HG02981 (cell line): ENCODE data around the gene CAMTA1.

ENCODE experiments used
- ATAC-seq: cut with Tn5 transposase; IDR thresholded peaks from one replicate; pipeline ENCODE4 v1.9.1; 2021; ENCODE audit warnings: mild to moderate bottlenecking, moderate library complexity; ENCODE audit not compliant: unreplicated experiment

CAMTA1 gene

DNA sequence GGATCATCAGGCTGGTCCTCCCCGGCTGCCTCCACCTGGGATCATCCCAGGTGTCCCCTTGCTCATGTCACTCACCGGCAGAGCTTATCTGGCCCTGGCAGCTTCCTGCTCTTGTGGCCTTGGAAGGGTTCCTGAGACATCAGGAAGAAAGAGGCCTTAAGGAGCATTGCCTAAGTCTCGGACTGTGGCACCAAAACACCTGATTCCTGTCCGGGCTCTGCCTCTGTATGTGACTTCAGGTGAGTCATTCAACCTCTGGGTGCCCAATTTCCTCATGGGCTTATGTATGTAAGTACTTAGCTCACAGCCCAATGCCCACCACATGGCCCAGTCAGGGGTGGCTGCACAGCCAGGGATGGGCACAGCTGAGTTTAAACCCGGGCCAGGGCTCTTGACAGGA is 729.9 kb downstream of the CAMTA1 start:
- no peak for ATAC-seq

DNA sequence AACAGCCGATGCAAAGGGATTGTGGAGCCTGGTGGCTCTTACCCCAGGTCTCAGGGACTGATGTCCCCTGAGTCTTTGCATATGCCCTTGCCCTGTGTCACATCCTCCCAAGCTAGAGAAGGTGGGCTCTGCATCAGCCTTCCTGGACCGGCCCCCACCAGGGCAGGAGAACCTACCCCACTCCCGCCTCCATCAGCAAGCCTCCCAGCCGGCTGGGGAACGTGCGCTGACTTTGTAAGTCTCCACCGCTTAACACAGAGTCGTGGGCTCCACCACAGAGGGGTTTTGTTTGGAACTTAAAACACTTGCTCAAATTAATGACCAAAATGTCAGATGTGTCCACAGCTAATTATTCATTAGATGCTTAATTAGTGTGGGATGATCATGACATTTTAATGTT is 730.6 kb downstream of the CAMTA1 start:
- no peak for ATAC-seq

DNA sequence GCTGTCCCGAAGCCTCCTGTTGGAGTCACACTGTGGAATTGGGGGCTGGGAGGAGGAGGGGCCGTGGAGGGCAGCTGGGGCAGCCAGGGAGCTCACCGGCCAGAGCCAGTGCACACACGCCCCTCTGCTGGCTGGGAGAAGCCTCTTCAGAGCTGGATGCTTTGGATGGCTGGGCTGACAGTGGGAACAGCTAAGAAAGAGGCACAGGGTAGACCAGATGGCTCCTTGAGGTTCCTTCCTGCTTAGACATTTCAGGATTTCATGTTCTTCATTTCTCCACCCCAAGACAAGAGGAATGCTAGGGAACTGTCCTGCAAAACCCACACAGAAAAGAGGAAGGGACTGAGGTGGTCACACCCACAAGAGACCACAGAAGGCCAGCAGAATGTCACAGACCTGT is 731.1 kb downstream of the CAMTA1 start:
- ATAC-seq = no peak

DNA sequence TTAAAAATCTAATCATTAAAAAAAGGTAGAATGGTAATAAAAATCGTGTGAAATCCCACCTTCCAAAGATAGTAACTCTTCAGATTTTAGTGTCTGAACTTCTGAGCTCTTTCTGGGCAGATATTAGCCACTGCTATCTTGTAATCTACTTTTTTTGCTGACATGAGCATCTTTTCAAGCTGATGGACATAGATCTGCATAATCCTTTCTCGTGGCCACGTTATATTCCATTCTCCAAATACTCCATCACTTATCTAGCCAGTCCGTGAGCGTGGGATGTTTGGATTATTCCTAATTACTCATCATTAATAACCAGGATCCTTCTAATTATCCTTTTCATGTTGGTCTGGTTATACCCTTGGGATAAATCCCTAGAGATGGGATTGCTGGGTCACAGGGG is 731.7 kb downstream of the CAMTA1 start:
- ATAC-seq = no peak

DNA sequence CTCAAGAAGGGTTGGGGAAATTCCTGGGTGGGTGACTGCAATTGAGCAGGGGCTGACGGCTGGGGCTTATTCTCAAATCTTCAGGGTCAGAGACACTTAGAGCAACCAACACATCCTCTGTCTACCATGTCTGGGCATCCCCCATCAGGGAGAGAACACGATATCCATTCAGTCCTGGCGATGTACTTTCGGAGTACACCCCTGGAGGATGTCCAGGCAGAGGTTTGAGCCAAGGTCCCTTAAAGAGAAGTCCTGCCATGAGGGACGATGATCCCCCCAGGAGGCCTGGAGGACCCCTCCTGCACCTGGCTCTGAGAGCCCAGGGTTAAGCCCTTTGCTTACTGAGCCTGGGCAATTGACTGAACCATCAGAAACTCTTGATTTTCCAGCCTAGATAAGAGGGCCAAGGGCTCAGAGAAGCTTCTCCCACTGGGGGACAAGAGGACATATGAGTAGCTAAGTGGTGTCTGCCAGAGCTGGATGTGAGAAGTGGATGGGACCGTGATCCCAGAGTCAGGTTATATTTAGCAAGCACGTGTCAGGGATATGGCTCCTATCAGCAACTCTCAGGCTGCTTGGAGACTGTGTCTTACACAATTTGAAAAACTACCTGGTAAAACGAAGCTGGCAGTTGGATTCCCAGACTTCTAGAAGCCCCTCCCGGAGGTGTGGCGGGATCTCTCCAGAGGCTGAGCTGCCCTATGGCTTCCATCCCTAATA is 732.5 kb downstream of the CAMTA1 start:
- ATAC-seq = no peak

DNA sequence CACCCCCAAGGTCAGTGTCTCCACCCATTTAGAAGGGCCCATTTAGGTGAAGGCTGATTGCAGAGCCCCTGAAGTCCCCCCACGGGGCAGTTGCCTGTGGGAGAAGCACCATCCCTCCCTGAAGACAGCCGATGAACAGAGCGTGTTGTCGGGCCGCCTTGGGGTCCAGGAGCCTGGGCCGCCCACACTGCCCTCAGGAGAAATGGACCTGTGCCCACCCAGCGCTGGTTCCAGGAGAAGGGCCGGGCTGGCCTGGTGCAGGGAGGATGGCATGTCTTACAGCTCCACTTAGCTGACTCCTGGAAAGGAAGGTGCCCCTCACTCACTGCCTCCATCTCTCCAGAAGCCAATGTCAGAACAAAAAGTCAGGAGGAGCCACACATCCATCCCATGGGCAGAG is 733.2 kb downstream of the CAMTA1 start:
- ATAC-seq = no peak

DNA sequence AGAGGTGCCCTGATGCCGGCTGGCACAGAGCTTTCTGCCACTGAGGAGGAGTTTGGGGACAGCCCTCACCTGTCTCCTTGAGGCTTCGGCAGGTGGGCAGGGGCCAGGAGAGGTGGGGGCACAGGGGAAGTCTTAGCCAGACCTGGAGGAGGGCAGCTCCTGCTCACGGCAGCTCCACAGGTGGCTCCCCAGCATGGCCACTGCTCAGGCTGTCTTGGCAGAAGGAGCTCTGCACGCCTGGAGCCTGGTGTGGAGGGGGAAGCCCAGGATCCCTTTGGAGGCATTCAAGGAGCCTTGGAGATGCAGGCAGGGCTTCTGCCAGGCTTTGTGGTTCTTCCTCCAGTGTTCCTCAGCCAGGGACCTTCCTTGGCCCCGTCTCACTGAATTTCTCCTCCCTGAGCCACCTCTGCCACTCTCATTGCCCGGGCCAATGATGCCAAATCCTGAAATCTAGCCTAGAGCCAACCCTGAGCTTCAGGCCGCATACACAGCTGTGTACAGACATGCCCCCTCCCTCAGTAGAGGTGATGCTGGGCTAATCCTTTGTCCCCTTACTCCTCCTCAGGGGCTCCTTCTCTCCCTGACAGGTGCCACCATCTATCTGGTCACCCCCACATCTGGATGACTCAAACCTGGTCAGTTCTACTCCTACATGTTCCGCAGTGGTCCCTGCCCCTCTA is 734.1 kb downstream of the CAMTA1 start:
- no peak for ATAC-seq

DNA sequence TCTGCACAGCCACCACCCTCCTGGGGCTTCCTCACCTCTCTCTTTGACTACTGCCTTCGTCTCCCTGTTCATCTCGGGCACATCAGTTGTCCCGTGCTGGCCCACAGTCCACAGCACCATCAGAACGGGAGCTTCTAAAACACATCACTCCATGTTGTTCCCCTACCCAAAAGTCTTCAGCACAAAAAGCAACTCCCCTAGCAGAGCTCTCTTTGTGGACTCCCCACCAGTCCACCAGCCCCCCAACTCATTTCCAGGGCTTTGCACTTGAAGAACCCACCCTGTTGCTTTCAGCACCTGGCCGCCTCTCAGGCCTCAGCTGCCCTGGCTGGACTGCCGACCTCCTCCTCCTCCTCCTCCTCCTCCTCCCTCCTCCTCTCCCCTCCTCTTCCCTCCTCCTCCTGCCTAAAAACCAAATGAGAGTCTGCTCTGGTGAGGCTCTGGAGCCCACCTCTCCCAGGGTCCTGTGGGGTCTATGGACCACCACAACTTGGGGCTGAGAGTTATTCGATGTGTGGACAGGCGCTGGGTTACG is 734.7 kb downstream of the CAMTA1 start:
- ATAC-seq = no peak

DNA sequence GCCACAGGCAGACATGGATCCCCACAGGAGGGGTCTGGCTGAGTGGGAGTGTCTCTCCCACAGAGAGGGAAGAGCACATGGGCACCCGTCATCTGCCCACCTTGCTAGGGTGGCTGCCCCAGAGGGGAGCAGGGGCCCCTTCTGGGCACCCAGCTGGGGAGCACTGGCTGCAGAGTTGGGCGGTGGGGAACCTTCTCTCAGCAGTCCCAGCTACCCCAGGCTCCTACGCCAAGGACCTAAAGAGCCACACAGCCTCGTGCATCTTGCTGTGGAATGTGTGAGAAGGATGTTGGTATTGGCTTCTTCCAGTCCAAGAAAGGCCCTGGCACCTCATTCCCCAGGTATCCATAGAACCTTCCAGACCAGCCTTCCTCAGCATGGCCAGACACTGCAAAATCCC is 735.2 kb downstream of the CAMTA1 start:
- no peak for ATAC-seq

DNA sequence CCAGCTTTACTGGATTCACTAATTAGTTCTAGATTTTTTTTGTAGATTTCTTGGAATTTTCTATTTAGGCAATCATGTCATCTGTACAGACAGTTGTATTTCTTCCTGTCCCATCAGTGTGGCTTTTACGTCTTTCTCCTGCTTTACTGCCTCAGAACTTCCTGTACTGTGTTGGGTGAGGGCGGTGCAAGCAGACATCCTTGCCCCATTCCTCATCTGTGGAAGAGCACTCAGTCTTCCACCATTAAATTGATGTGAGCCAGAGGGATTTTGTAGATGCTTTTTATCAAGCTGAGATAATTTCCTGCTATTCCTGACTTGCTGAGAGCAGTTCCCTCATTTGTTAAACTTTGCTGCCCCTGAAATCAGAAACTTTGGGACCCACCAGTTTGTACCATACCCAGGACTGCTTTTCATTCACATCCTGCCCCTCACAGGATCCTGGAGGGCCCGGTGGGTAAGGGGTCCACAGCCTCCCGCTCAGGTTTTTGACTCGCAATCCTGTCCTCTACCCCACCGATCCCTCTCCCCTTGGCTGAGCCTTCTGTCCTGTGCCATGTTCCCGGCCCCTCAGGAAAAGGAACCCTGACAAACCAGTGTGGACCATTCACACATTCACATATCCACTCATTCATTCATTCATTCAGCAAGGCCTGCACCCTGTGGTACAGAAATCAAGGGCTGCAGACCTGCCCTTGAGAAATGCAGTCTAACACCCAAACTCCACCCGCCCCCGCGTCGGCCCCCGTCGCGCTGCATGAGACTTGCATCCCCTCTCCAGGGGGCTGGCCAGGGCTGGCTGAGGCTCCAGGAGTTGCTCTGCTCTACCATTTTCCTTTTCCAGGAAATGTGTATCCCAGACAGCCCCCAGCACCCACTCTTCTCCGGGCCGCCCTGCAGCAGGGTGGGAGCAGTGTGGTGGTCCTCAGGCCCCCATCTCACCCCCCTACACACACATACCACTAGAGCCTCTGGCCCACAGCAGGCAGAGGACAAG is 739.4 kb downstream of the CAMTA1 start:
- ATAC-seq = no peak

DNA sequence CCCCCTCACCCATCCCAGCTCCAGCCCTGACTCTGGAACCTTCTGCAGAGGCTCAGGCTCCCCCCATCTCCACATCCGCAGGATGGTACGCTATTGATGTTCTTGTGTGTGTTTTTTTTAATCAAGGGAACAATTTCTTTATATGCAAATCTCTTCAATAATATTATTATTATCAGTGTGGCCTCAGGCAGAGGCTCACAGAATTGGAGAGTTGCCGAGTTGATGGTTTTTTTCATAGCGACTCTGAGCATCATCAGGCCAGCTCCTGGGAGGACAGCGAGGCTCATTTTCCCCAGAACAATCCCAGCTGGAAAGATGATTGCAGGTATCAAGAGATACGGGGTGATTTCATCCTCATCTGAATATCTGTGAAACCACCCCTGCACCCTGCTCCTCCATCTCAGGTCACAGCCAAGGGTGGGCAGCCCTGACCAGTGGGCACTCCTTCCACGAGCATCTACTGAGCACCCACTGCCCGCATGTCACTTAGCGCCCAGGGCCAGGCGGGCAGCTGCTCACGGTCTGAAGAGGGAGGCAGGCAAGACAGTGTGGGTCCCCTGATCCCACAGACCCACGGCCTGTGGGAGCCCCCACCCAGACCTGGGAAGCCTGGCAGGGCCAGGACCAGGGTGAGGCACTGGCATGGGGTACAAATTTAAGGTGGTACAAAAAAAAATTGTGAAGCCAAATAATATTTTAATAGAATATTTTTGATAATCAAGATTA is 740.2 kb downstream of the CAMTA1 start:
- no peak for ATAC-seq

DNA sequence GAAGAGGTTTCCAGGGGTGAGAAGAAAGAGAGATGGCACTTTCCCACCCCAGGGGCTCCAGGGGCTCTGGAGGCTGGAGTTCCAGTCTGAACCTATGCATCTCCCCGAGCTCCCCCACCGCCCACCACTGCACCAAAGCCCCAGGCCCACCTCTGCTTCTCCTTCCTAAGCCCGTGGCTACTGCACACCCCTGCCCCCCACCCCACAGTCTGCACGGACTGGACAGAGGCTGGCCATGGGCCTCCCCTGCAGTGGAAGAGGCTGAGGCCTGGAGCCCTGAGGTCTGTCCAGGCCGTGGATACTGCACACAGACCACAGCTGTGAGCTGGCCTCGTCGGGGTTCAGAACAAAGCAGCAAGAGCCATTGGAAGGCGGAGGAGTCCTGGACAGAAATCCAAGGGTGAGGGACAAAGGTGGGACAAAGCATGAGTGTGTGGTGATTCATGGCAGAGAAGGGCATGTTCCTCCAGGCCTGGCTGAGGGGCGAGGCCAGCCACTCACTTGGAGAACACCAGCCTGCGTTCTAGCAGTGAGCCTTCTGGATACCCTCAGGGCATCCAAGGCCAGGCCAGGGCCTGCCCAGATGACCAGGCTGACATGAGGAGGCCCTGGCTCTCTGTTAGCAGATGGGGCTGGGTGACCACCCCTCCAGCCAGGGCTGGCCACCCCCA is 741.1 kb downstream of the CAMTA1 start:
- no peak for ATAC-seq

DNA sequence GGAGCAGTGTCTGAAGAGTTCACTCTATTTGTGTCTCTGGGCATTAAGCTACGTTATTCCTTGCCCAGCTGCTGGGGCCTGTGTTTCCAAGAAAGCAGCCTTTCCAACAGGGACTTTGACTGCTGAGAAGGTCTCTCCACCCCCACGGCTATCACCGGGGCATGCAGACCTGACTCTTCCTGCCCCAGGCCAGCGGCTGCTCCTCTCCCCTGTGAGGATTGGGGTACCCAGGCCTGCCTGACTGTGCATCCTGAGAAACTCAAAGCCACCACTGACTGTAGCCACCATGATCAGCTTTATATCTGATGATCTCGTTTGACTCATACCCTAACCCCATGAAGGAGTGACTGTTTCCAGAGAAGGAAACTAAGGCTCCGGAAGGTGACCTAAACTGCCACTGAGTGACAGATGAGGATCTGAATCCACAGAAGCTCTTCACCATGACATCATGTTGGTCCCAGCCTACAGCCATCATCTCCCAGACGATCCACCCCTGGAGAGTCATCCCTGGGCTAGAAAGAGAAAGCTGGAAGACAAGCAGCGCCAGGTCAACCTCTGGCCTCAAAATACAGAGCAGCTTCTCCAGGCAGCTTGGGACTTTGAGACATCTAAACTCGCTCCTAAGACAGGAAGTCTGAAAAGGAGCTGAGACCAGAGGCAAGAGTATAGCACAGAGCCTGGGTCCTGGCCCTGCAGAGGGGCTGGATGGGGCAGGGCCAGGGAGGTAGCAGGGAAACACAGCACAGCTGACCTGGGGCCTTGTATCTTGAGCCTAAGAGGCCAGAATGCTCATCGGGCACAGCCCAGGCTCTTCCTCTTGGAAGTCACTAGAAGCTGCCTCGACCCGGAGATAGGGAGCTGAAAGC is 741.8 kb downstream of the CAMTA1 start:
- ATAC-seq = no peak

DNA sequence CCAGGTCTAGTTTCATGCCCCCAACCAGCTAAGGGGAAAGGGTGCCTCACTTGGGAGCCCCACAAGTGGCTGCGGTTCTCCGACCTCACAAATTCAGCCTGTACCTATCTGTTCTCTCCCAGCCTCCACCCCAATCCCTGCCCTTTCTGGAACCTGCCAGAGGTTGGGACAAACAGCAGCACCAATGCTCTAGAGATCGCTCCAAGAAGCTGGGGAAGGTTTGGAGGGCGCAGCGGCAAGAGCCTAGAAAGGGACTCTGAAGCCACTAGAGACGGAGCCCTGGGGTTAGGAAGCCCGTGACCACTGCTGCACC is 742.4 kb downstream of the CAMTA1 start:
- ATAC-seq = no peak

DNA sequence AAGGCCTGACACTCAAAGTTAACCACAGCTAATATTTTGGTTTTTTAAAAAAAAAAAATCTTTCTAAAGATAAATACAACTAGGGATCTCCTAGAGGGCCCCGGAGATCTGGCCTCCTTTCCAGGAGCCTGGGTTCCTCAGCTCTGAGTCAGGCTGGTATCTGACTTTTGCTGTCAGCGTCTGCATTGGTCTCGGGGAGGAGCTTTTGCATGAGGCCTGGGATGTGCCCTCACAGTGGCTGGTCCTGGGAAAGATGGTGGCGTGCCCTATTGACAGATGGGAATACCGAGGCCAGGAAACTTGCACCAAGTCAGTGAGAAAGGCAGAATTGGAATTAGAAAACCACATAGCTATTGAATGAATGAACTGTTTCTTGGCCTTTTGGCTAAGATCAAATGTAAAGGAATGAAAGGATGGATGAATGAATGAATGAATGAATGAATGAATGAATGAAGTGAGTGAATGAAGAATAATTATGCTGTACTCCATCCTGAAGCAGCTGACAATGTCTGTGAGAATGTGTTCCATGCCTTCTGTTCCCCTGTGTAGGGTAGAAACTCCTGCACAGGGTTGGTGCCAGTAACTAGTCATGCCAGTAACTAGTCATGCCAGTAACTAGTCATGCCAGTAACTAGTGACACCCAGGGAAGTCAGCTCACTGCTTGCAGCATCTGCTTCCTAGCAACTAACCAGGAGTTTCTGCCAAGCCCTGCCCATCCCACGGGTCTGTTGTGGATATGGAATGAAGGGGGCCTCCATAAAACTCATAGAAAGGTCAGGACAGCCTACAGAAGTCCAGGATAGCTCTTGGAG is 743.3 kb downstream of the CAMTA1 start:
- ATAC-seq = no peak

DNA sequence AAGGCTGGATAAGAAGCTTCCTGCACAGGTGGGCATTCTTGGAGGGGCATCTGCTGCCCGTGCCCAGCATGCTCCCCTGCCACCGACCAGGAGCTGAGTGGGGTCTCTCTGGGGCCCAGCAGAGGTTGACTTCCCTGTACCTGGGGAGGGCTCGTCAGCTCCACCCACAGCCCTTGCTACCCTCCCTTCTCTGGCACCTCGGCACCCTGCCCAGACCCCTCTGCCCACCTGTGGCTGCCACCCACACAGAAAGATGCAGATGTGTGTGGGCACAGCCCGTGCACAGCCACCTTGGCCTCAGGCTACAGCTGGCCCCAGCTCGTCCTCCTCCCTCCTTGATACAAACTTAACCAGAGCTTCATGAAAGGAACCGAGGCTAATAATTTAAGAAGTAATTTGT is 744.7 kb downstream of the CAMTA1 start:
- ATAC-seq = no peak

DNA sequence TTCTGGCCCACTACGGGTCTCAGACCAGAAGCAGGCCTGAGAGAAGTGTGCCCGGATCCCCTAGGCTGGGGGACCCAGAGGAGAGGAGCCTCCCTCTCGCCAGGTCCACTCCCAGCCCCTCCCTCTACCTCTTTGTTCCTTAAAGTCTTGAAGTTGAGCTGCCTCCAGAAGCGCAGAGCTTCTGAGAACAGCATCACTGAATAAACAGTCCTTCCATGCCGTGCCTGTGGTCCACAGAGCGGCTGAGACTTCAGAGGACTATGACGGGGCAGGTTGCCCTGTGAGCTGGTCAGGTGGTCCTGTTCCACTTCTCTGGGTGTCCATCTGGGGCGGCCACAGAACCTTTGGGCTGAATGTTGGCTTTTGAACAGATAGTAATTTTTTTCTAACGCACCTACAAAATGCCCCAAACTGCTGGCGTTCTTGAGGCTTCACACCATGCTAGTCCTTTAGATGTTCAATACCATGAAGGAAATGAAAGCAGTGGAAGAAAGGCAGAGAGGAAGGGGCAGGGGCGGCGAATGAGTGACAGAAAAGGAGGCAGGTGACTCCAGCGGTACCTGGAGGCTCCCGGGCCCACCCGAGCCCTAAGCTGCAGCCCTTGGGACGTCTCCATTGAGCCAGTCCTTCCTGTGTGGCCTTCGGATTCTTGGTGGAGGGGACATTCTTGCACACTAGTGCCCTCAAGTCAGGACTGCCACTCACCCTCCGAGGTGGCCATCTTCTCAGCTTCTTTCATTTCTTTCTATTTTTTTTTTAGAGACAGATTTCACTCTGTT is 746.5 kb downstream of the CAMTA1 start:
- ATAC-seq = no peak

DNA sequence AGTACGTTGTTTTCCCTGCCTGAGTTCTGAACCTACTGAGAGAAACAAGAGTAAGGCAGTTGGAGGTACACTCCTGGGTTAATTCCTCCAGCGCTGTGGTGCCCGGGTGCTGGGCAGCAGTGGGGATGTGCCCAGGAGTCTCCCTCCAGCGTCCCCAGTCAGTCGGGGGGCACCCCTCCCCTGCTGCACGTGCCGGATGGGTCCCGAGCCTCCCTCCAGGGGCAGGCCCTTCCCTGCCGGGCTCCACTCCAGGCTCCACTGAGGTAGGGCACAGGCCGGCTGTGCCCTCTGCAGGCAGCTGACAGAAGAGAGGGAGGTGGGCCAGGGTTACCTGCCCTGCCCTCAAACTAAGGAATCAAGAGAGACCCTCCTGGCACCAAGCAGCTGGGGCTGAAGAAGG is 747.8 kb downstream of the CAMTA1 start:
- no peak for ATAC-seq
